Gastrocnemius medialis (tissue), 4 donors: ENCODE measurements around the gene PLAAT5.

Experiments
- CTCF ChIP-seq, 5 experiments: fragments of 450-650 bp in 3 of 5; fragments of 200-600 bp in 2 of 5; sonication (generic) in 2 of 5; IDR thresholded peaks in 4 of 5; conservative IDR thresholded peaks in 1 of 5; 1 replicate in 4 of 5; 2 replicates in 1 of 5; pipeline ENCODE4 v1.5.1; 2016 to 2019; ENCODE audit warnings: antibody characterized with exemption in 5 of 5, mild to moderate bottlenecking in 3 of 5, moderate library complexity in 3 of 5
- POLR2A ChIP-seq, 2 donors: fragments of 450-650 bp; IDR thresholded peaks; one replicate each; pipeline ENCODE4 v1.6.1; 2017; ENCODE audit warnings: antibody characterized with exemption in 2 of 2, mild to moderate bottlenecking in 2 of 2, moderate library complexity in 2 of 2

- TF ChIP-seq CTCF (IDR thresholded peaks at IDR 0.05 in 4 of 5, conservative IDR thresholded peaks at IDR 0.05 in 1 of 5) = no peak
- TF ChIP-seq POLR2A (IDR thresholded peaks at IDR 0.05) = no peak
Measured at GRCh38 chr11:63530021-63530420, 39.1 kb upstream of the PLAAT5 start.
